Ramos (cell line): ENCODE results near the gene CDH4.

Experiments
- in situ Hi-C: fragments of 300-500 bp; cut with MboI; formaldehyde crosslinking; loops from one replicate; pipeline ENCODE4 v1.14.3; 2022; ENCODE audit warnings: low sequenced_read_pairs; ENCODE audit not compliant: unreplicated experiment

Gene CDH4

GRCh38 chr20:61500791-61501321 lies 248.8 kb downstream of the CDH4 start:
- in situ Hi-C loops = no loop called here

GRCh38 chr20:61502433-61502832 lies 250.4 kb downstream of the CDH4 start:
- in situ Hi-C loops = no loop called here

- in situ Hi-C loops = no loop called here
Observed at GRCh38 chr20:61503106-61503505, 251.0 kb downstream of the CDH4 start.

- in situ Hi-C loops = no loop called here
Observed at GRCh38 chr20:61505508-61505907, 253.4 kb downstream of the CDH4 start.

GRCh38 chr20:61507778-61508177 lies 255.7 kb downstream of the CDH4 start:
- in situ Hi-C loops = no loop called here

GRCh38 chr20:61508301-61509096 lies 256.4 kb downstream of the CDH4 start:
- in situ Hi-C loops = no loop called here

GRCh38 chr20:61510778-61511330 lies 258.8 kb downstream of the CDH4 start:
- in situ Hi-C loops = no loop called here

GRCh38 chr20:61512475-61512874 lies 260.4 kb downstream of the CDH4 start:
- in situ Hi-C loops = no loop called here

- in situ Hi-C loops = no loop called here
Observed at GRCh38 chr20:61513124-61514017, 261.3 kb downstream of the CDH4 start.

- in situ Hi-C loops = no loop called here
Observed at GRCh38 chr20:61514018-61514365, 261.9 kb downstream of the CDH4 start.

- in situ Hi-C loops = no loop called here
Observed at GRCh38 chr20:61514396-61514795, 262.3 kb downstream of the CDH4 start.

GRCh38 chr20:61514805-61515505 lies 262.9 kb downstream of the CDH4 start:
- in situ Hi-C loops = no loop called here

GRCh38 chr20:61515922-61516321 lies 263.9 kb downstream of the CDH4 start:
- in situ Hi-C loops = no loop called here

GRCh38 chr20:61516346-61517208 lies 264.5 kb downstream of the CDH4 start:
- in situ Hi-C loops = no loop called here

- in situ Hi-C loops = no loop called here
Observed at GRCh38 chr20:61517419-61517818, 265.4 kb downstream of the CDH4 start.

GRCh38 chr20:61518424-61518951 lies 266.4 kb downstream of the CDH4 start:
- in situ Hi-C loops = no loop called here

GRCh38 chr20:61519488-61519887 lies 267.4 kb downstream of the CDH4 start:
- in situ Hi-C loops = no loop called here

GRCh38 chr20:61520076-61520892 lies 268.2 kb downstream of the CDH4 start:
- in situ Hi-C loops = no loop called here
